H1 (cell line): ENCODE measurements around the gene NREP. TPM values are rescaled to one million over a fixed set of nuclear protein-coding genes. Genes with fewer than 3 reads are reported as not detected.

Source experiments
- CTCF ChIA-PET: fragments of 300-600 bp; sonication (Branson Sonifier 250); formaldehyde crosslinking; loops from one replicate; lab custom pipeline; 2021; ENCODE audit not compliant: partially characterized antibody; lab: Charles Lee
- POLR2A ChIA-PET: fragments of 300-600 bp; sonication (Branson Sonifier 250); formaldehyde crosslinking; loops from one replicate; lab custom pipeline; 2021; ENCODE audit warnings: inconsistent platforms; ENCODE audit not compliant: partially characterized antibody; lab: Charles Lee
- DNase-seq, 2 experiments: peaks; one replicate each; pipeline versions ENCODE4 v3.0.0 to v3.0.0-alpha.2; 2010 to 2022; ENCODE audit warnings: low spot score in 2 of 2, low read depth in 1 of 2, mixed read lengths in 1 of 2
- FAIRE-seq: peaks from 2 replicates; lab custom pipeline; 2011; peaks lifted over from hg19 to GRCh38; lab: Jason Lieb, UNC
- H2AFZ ChIP-seq: 2 replicates; pipeline ENCODE4 v1.8.1; 2012; ENCODE audit warnings: low read length, inconsistent platforms
- H2AK5ac ChIP-seq: 2 replicates; pipeline ENCODE4 v1.6.1; 2013; ENCODE audit warnings: low read depth, low read length
- H2BK120ac ChIP-seq: replicated peaks from 2 replicates; pipeline ENCODE3; 2013; ENCODE audit warnings: low read depth, low read length, inconsistent platforms
- H2BK12ac ChIP-seq: 2 replicates; pipeline ENCODE4 v1.6.1; 2013; ENCODE audit warnings: low read depth, low read length
- H2BK15ac ChIP-seq: 2 replicates; pipeline ENCODE4 v1.6.1; 2013; ENCODE audit warnings: low read length
- H2BK20ac ChIP-seq: 2 replicates; pipeline ENCODE4 v1.6.1; 2013; ENCODE audit warnings: low read length
- H2BK5ac ChIP-seq: 2 replicates; pipeline ENCODE4 v1.6.1; 2013; ENCODE audit warnings: low read depth, low read length
- H3K14ac ChIP-seq: 2 replicates; pipeline ENCODE4 v1.6.1; 2013; ENCODE audit warnings: inconsistent platforms; ENCODE audit not compliant: insufficient read length
- H3K18ac ChIP-seq: 2 replicates; pipeline ENCODE4 v1.6.1; 2013; ENCODE audit warnings: low read length; ENCODE audit errors: extremely low read depth
- H3K23ac ChIP-seq: 2 replicates; pipeline ENCODE4 v1.6.1; 2013; ENCODE audit warnings: inconsistent platforms; ENCODE audit not compliant: insufficient read length
- H3K23me2 ChIP-seq: 2 replicates; pipeline ENCODE4 v1.6.1; 2013; ENCODE audit warnings: low read depth, low read length
- H3K27ac ChIP-seq: 2 replicates; pipeline ENCODE4 v1.6.1; 2011; ENCODE audit warnings: low read depth, low read length, inconsistent platforms
- H3K27me3 ChIP-seq, 4 experiments: replicated peaks in 1 of 4; 1 replicate in 1 of 4; 2 replicates in 3 of 4; pipeline versions ENCODE4 v1.6.1 to v1.8.1; 2011 to 2013; ENCODE audit warnings: low read length in 3 of 4, mild to moderate bottlenecking in 3 of 4, inconsistent platforms in 2 of 4, mixed read lengths in 2 of 4, moderate library complexity in 1 of 4; ENCODE audit not compliant: control insufficient read depth in 3 of 4, insufficient read depth in 3 of 4; ENCODE audit errors: extremely low read depth in 1 of 4
- H3K36me3 ChIP-seq, 4 experiments: 2 replicates each; pipeline versions ENCODE4 v1.6.1 to v1.8.1; 2011 to 2013; ENCODE audit warnings: mild to moderate bottlenecking in 4 of 4, low read length in 3 of 4, moderate library complexity in 2 of 4, control low read depth in 1 of 4, inconsistent platforms in 1 of 4; ENCODE audit not compliant: insufficient read depth in 4 of 4, control insufficient read depth in 2 of 4
- H3K4ac ChIP-seq: replicated peaks from 2 replicates; pipeline ENCODE3; 2013; ENCODE audit warnings: low read length, low read depth, mixed read lengths, inconsistent platforms; ENCODE audit not compliant: insufficient read length
- H3K4me1 ChIP-seq, 4 experiments: replicated peaks in 1 of 4; 1 replicate in 1 of 4; 2 replicates in 3 of 4; pipeline versions ENCODE4 v1.6.1 to v1.8.1; 2011 to 2013; ENCODE audit warnings: low read length in 3 of 4, inconsistent platforms in 2 of 4, mixed read lengths in 1 of 4; ENCODE audit not compliant: insufficient read depth in 4 of 4, control insufficient read depth in 3 of 4
- H3K4me2 ChIP-seq, 2 experiments: 2 replicates each; pipeline versions ENCODE4 v1.6.1 to v1.8.1; 2011 to 2013; ENCODE audit warnings: low read depth in 2 of 2, low read length in 2 of 2, control low read depth in 1 of 2, inconsistent platforms in 1 of 2, mild to moderate bottlenecking in 1 of 2; ENCODE audit not compliant: insufficient read depth in 1 of 2
- H3K4me3 ChIP-seq, 4 experiments: fragments of 200-600, 300-600 bp in 1 of 4; sonication (generic), shearing (Covaris generic), sonication (Bioruptor Twin) in 1 of 4; 2 replicates each; pipeline versions ENCODE4 v1.5.1 to v1.8.1; 2011 to 2016; ENCODE audit warnings: low read length in 4 of 4, low read depth in 3 of 4, control low read depth in 2 of 4, inconsistent platforms in 2 of 4, mild to moderate bottlenecking in 2 of 4, mixed read lengths in 1 of 4, moderate library complexity in 1 of 4; ENCODE audit not compliant: insufficient read depth in 2 of 4; ENCODE audit errors: extremely low read depth in 1 of 4
- H3K56ac ChIP-seq: replicated peaks from 2 replicates; pipeline ENCODE3; 2013; ENCODE audit warnings: low read depth, mild to moderate bottlenecking, mixed read lengths, low read length, inconsistent platforms; ENCODE audit not compliant: insufficient read length
- H3K79me1 ChIP-seq: 2 replicates; pipeline ENCODE4 v1.6.1; 2013; ENCODE audit warnings: low read depth, low read length, control low read depth
- H3K79me2 ChIP-seq, 2 experiments: 2 replicates each; pipeline versions ENCODE4 v1.6.1 to v1.8.1; 2012 to 2013; ENCODE audit warnings: low read length in 2 of 2, mild to moderate bottlenecking in 2 of 2, inconsistent platforms in 1 of 2; ENCODE audit not compliant: insufficient read depth in 2 of 2, control insufficient read depth in 1 of 2
- H3K9ac ChIP-seq, 4 experiments: replicated peaks in 1 of 4; 1 replicate in 1 of 4; 2 replicates in 3 of 4; pipeline versions ENCODE4 v1.6.1 to v1.8.1; 2011 to 2013; ENCODE audit warnings: low read depth in 3 of 4, low read length in 3 of 4, control low read depth in 2 of 4, mild to moderate bottlenecking in 2 of 4, moderate library complexity in 2 of 4, inconsistent platforms in 1 of 4; ENCODE audit errors: extremely low read depth in 1 of 4
- H3K9me3 ChIP-seq, 2 experiments: 2 replicates each; pipeline versions ENCODE4 v1.6.1 to v1.8.1; 2012 to 2013; ENCODE audit warnings: mild to moderate bottlenecking in 2 of 2, moderate library complexity in 2 of 2, control low read depth in 1 of 2, inconsistent platforms in 1 of 2, low read depth in 1 of 2, low read length in 1 of 2, mixed read lengths in 1 of 2; ENCODE audit not compliant: insufficient read depth in 2 of 2
- H4K20me1 ChIP-seq, 2 experiments: replicated peaks in 1 of 2; 2 replicates each; pipeline versions ENCODE3 to v1.8.1; 2011 to 2013; ENCODE audit warnings: inconsistent platforms in 2 of 2, low read length in 2 of 2, mild to moderate bottlenecking in 1 of 2; ENCODE audit not compliant: insufficient read depth in 2 of 2, control insufficient read depth in 1 of 2
- H4K5ac ChIP-seq: 2 replicates; pipeline ENCODE4 v1.6.1; 2013; ENCODE audit warnings: low read length, low read depth, mixed read lengths, inconsistent platforms; ENCODE audit not compliant: insufficient read length
- H4K8ac ChIP-seq: 2 replicates; pipeline ENCODE4 v1.8.0; 2013; ENCODE audit warnings: mild to moderate bottlenecking, moderate library complexity, low read length, inconsistent platforms; ENCODE audit not compliant: insufficient read depth; ENCODE audit errors: extremely low read depth
- H4K91ac ChIP-seq: replicated peaks from 2 replicates; pipeline ENCODE3; 2013; ENCODE audit warnings: low read length, mixed read lengths, inconsistent platforms; ENCODE audit not compliant: insufficient read length
- BACH1 ChIP-seq: IDR thresholded peaks from 2 replicates; pipeline ENCODE4 v1.6.1; 2012; ENCODE audit warnings: low read length, improper control_type of control experiment
- FOSL1 ChIP-seq: IDR thresholded peaks from 2 replicates; pipeline ENCODE4 v1.6.1; 2011; ENCODE audit warnings: mild to moderate bottlenecking, low read depth, low read length, moderate library complexity; ENCODE audit not compliant: insufficient read depth
- GABPA ChIP-seq: IDR thresholded peaks from 2 replicates; pipeline ENCODE4 v1.6.1; 2011; ENCODE audit warnings: mild to moderate bottlenecking, low read length, moderate library complexity, borderline replicate concordance; ENCODE audit not compliant: insufficient read depth
- HDAC6 ChIP-seq: IDR thresholded peaks from one replicate; pipeline ENCODE4 v1.7.1; 2012; ENCODE audit warnings: low read depth, mild to moderate bottlenecking, inconsistent platforms, low read length, moderate library complexity
- JUND ChIP-seq: IDR thresholded peaks from 2 replicates; pipeline ENCODE4 v1.6.1; 2011; ENCODE audit warnings: mild to moderate bottlenecking, improper control_type of control experiment, low read length
- PHF8 ChIP-seq: fragments of 200-600 bp; sonication (generic); conservative IDR thresholded peaks from 2 replicates; pipeline ENCODE4 v1.7.1; 2012; ENCODE audit warnings: low read depth, mild to moderate bottlenecking, inconsistent platforms, low read length, moderate library complexity
- SUZ12 ChIP-seq: fragments of 200-600 bp; sonication (generic); IDR thresholded peaks from 2 replicates; pipeline ENCODE4 v1.6.1; 2012; ENCODE audit warnings: mild to moderate bottlenecking, inconsistent platforms, low read length, moderate library complexity, mixed read lengths
- TEAD4 ChIP-seq: IDR thresholded peaks from 2 replicates; pipeline ENCODE4 v1.6.1; 2012; ENCODE audit warnings: low read depth, low read length, inconsistent platforms, mixed read lengths
- WGBS, 2 experiments: shearing (Covaris generic) in 1 of 2; methylation state at CpG; one replicate each; pipeline versions ENCODE4 v1.1.6 to v1.1.7; 2013 to 2015; ENCODE audit warnings: low lambda C conversion rate in 2 of 2, mixed read lengths in 2 of 2, inconsistent platforms in 1 of 2, low coverage in 1 of 2, missing lambda C conversion rate in 1 of 2; ENCODE audit not compliant: insufficient replicate concordance in 2 of 2, insufficient coverage in 1 of 2, insufficient read length in 1 of 2; ENCODE audit errors: extremely low coverage in 1 of 2, missing lambda C conversion rate in 1 of 2; 5-methylcytosine and 5-hydroxymethylcytosine counted together
- polyA plus RNA-seq, 7 experiments: library from polyadenylated mRNA; depleted of rRNA in 3 of 7; stranded (reverse) in 5 of 7; unstranded in 2 of 7; fragments of >200 nt in 5 of 7; fragments of 200-250 nt in 2 of 7; gene quantifications; 1 replicate in 5 of 7; 2 replicates in 1 of 7; 4 replicates in 1 of 7; pipeline versions ENCODE4 v1.2.1 to v1.2.3, GENCODE V29; 2011 to 2013; ENCODE audit warnings: missing spikeins in 2 of 7, mixed read lengths in 2 of 7
- total RNA-seq: library from RNA; stranded (reverse); fragmentation: NEBNext Ultra II Directional; extraction: Animal tissue kit (Norgen Biotek cat#: 25700); gene quantifications from 2 replicates; pipeline ENCODE4 v1.2.1, GENCODE V29; 2021
- TF ChIP-seq, protein P1 (sequence below), 3 experiments: IDR thresholded peaks; 1 replicate in 2 of 3; 2 replicates in 1 of 3; pipeline versions ENCODE4 v1.5.1 to v1.6.1; 2011; ENCODE audit warnings: low read length in 3 of 3, mild to moderate bottlenecking in 3 of 3, inconsistent platforms in 2 of 3, low read depth in 1 of 3, moderate library complexity in 1 of 3; ENCODE audit not compliant: insufficient read depth in 1 of 3; ENCODE audit errors: control extremely low read depth in 1 of 3

The NREP gene
- total and polyA plus RNA-seq, 2 of the 8 experiments (the other 6 are each of a cell fraction or from before 2014, with no cell fraction given) = 254 to 301 TPM

DNA sequence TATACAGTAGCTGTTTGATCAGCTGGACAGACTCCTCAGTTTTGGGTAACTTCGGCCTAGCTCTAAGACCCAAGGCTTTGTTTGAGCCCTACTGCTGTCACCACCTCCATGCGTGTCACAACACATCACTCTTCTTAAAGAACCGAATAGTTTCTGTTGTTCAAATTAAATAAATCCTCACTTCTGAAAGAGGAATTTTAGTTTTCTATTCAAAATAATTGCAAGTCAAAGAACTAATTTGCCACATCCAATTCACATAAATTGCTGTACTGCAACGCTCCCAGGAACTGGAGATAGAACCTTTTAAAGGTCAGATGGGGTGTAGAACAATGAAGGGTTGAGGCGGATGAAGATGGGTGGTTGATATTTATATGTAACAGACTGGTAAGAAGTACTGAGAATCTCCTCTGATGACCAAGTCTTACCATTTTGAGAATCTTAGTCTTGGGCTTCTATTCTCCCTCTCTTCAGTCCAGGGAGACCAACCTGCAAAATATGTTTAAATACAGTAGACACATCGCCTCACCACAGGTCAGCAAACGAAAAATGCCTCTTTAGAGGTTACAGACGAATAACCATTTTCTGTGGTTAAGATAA is 1.6 kb downstream of the NREP start:
- Histone ChIP-seq H4K8ac (no peak overlapping the region), H2BK12ac (no peak overlapping the region), H3K27ac (no peak overlapping the region; the same call in 1 of the 2 replicates), H3K4me1 (peaks cover 0 to 10% (median 3%) of the 10 kb centered on the region in 4 experiments; a peak in 3 of 7 replicates), H2BK15ac (no peak overlapping the region), H3K9me3 (no peaks in the 10 kb centered on the region), H3K4ac (no peak overlapping the region), H3K4me3 (peak overlapping the region; percentile 81 to 99 (median 84)), H3K56ac (no peak overlapping the region), H3K18ac (no peak overlapping the region), H3K23me2 (peaks cover 4% of the 10 kb centered on the region), H3K79me1 (no peaks in the 10 kb centered on the region), H4K5ac (no peak overlapping the region), H3K36me3 (peaks cover 0 to 22% (median 0%) of the 10 kb centered on the region in 4 experiments; a peak in 4 of 8 replicates), H3K79me2 (peaks cover 0 to 62% of the 10 kb centered on the region in 2 experiments; a peak in 3 of 4 replicates), H2BK5ac (no peak overlapping the region), H2AFZ (no peak overlapping the region), H3K9ac (peak overlapping the region in 1 of 4 experiments; percentile 61; a peak in 2 of 7 replicates), H3K27me3 (no peaks in the 10 kb centered on the region), H3K14ac (no peak overlapping the region), H2BK120ac (no peak overlapping the region), H2AK5ac (no peak overlapping the region), H2BK20ac (no peak overlapping the region), H4K91ac (no peak overlapping the region), H4K20me1 (peaks cover 0 to 2% of the 10 kb centered on the region in 2 experiments), H3K23ac (no peak overlapping the region), H3K4me2 (peak overlapping the region; percentile 65 to 90)
- WGBS, 2 experiments = 51 to 100% methylated on average over 1 to 8 of the region's 8 CpGs
- DNase-seq (no peak), FAIRE-seq (no peak)
- ChIA-PET CTCF (interaction anchor here (1.9 to 2.1 kb wide), 3 partner anchors 20 to 205 kb away, joined by 4 to 8 read pairs (median 6); no protein-coding TSS in a partner anchor), POLR2A (interaction anchor here (0.7 to 3.7 kb wide), 6 partner anchors 11 to 35 kb away, joined by 3 to 15 read pairs (median 4); no protein-coding TSS in a partner anchor)
- TF ChIP-seq FOSL1 (no peak), BACH1 (no peak), SUZ12 (no peak), HDAC6 (no peak), PHF8 (no peak), JUND (no peak), TEAD4 (no peak), GABPA (no peak)
- TF ChIP-seq, protein P1, sequence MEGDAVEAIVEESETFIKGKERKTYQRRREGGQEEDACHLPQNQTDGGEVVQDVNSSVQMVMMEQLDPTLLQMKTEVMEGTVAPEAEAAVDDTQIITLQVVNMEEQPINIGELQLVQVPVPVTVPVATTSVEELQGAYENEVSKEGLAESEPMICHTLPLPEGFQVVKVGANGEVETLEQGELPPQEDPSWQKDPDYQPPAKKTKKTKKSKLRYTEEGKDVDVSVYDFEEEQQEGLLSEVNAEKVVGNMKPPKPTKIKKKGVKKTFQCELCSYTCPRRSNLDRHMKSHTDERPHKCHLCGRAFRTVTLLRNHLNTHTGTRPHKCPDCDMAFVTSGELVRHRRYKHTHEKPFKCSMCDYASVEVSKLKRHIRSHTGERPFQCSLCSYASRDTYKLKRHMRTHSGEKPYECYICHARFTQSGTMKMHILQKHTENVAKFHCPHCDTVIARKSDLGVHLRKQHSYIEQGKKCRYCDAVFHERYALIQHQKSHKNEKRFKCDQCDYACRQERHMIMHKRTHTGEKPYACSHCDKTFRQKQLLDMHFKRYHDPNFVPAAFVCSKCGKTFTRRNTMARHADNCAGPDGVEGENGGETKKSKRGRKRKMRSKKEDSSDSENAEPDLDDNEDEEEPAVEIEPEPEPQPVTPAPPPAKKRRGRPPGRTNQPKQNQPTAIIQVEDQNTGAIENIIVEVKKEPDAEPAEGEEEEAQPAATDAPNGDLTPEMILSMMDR (IDR thresholded peaks at IDR 0.05; ENCODE audit: control extremely low read depth in 1 of 3, insufficient read depth in 1 of 3, low read depth in 1 of 3, low read length in 3 of 3) = no peak
